Muscle layer of colon (tissue), 2 donors: ENCODE results near the gene MUC6.

Source experiments
- H3K27ac ChIP-seq: one replicate; pipeline ENCODE4 v1.7.0; 2013; ENCODE audit warnings: low read depth, mild to moderate bottlenecking, low read length, moderate library complexity
- H3K27me3 ChIP-seq, 2 donors: one replicate each; pipeline ENCODE4 v1.7.0; 2013; ENCODE audit warnings: low read length in 2 of 2, mild to moderate bottlenecking in 2 of 2; ENCODE audit not compliant: insufficient read depth in 2 of 2, control insufficient read depth in 1 of 2
- H3K36me3 ChIP-seq: one replicate; pipeline ENCODE4 v1.7.0; 2013; ENCODE audit warnings: mild to moderate bottlenecking, low read length; ENCODE audit not compliant: insufficient read depth
- H3K4me1 ChIP-seq: one replicate; pipeline ENCODE4 v1.7.0; 2013; ENCODE audit warnings: mild to moderate bottlenecking, low read length; ENCODE audit not compliant: insufficient read depth
- H3K4me3 ChIP-seq, 2 donors: one replicate each; pipeline ENCODE4 v1.7.0; 2013; ENCODE audit warnings: low read length in 2 of 2, low read depth in 1 of 2, mild to moderate bottlenecking in 1 of 2, moderate library complexity in 1 of 2
- H3K9ac ChIP-seq: one replicate; pipeline ENCODE4 v1.7.0; 2013; ENCODE audit warnings: low read length
- H3K9me3 ChIP-seq: one replicate; pipeline ENCODE4 v1.7.0; 2013; ENCODE audit warnings: mild to moderate bottlenecking, low read length
- donor health status: abdominal sarcoma.
- donor health status: Adenocarcinoma of cecum.

MUC6 gene

DNA sequence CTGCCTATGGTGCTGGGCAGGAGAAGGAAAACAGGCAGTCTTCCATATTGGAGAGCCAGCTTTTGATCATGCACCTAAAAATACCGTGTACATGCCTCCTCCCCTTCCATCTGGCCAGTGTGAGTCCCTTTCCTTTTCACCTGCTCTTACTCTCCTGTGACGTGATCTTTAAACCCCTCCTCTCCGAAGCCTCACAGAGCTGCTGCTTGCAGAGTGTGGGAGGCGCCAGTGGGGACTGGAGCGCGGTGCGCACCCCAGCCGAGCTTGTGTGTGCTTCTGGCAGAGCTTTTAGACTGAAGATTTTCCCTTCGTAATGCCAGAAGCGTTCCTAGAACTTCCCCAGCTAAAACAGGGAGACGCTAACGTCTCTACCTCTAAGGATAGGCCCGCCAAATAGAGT, 29.8 kb downstream of the MUC6 start:
- Histone ChIP-seq H3K4me1 (no peaks in the 10 kb centered on the region), H3K27me3 (no peaks in the 10 kb centered on the region), H3K4me3 (no peak overlapping the region), H3K9me3 (no peaks in the 10 kb centered on the region), H3K36me3 (peaks cover 52% of the 10 kb centered on the region), H3K9ac (no peak overlapping the region), H3K27ac (no peak overlapping the region)

DNA sequence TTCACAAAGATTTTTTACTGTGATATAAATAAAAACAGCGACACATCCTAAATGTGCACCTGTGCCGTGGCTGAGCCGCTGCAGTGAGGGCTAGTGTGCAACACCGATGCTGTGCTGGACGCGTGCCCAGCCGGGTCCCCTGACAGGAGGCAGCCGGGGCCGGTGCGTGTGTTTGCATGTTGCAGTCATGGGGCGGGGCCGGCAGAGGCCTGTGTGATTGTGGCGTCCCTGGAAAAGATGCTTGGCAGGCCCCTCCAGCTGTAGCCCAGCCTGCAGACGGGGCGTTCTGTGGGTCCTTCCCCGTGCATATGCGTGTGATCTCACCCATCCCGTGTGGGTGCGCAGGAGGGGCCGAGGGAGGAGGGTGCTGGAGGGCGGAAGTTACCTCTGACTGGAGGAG, 30.6 kb downstream of the MUC6 start:
- no peaks in the 10 kb centered on the region for H3K9me3 ChIP-seq
- no peak overlapping the region for H3K9ac ChIP-seq
- H3K4me3 ChIP-seq, result no peak overlapping the region
- H3K36me3 ChIP-seq, result peaks cover 50% of the 10 kb centered on the region
- no peaks in the 10 kb centered on the region for H3K4me1 ChIP-seq
- H3K27ac ChIP-seq, result no peak overlapping the region
- H3K27me3 ChIP-seq, result no peaks in the 10 kb centered on the region

DNA sequence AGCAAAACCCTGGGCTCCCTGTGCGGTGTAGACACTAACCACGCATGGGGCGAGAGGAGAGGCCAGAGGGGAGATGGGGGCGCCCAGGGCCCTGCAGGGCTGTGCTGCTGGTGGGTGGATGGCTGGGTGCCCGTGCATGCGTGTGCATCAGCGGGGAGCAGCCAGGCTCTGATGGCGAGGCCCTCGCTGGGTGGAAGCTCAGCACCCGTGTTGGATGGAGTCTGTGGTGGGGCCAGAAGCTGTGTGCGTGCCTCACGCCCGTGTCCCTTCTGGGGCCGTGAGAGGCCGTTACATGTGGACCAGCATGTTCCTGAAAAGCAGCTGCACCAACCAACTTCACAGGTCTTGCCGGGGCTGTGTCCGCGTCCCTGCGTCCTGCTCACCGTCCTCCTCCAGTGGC, 33.4 kb downstream of the MUC6 start:
- Histone ChIP-seq H3K4me1 (no peaks in the 10 kb centered on the region), H3K27ac (no peak overlapping the region), H3K36me3 (peaks cover 33% of the 10 kb centered on the region), H3K4me3 (no peak overlapping the region), H3K27me3 (no peaks in the 10 kb centered on the region), H3K9me3 (no peaks in the 10 kb centered on the region), H3K9ac (no peak overlapping the region)

DNA sequence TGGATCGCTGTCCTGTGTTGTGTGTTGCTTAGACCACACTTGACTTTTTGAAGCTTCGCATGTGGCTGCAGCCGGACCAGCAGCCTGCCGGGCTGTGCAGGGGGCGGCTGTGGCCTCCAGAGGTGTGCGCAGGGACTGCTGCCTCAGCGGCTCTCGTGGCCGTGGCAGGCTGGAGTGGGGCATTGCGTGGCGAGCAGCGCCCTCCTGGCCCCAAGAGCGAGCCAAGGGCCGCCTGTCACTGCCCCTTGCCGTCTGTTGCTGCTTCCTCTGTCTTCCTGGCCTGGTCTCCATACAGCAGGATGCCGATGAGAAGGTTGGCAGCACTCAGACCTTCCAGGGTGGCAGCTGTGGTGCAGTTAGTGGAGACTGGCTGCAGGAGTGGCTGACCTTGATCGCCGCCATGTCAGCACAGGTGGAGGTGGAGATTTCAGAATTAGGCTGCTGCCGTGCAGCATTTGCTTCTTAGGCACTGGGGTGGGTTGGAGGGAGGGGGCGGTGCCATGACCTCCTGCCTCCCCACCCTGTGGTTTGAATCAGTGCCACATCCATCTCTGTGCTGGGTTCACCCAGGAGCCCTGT, 34.0 kb downstream of the MUC6 start:
- Histone ChIP-seq H3K27me3 (no peaks in the 10 kb centered on the region), H3K4me3 (no peak overlapping the region), H3K9me3 (no peaks in the 10 kb centered on the region), H3K36me3 (peaks cover 28% of the 10 kb centered on the region), H3K9ac (no peak overlapping the region), H3K4me1 (no peaks in the 10 kb centered on the region), H3K27ac (no peak overlapping the region)

DNA sequence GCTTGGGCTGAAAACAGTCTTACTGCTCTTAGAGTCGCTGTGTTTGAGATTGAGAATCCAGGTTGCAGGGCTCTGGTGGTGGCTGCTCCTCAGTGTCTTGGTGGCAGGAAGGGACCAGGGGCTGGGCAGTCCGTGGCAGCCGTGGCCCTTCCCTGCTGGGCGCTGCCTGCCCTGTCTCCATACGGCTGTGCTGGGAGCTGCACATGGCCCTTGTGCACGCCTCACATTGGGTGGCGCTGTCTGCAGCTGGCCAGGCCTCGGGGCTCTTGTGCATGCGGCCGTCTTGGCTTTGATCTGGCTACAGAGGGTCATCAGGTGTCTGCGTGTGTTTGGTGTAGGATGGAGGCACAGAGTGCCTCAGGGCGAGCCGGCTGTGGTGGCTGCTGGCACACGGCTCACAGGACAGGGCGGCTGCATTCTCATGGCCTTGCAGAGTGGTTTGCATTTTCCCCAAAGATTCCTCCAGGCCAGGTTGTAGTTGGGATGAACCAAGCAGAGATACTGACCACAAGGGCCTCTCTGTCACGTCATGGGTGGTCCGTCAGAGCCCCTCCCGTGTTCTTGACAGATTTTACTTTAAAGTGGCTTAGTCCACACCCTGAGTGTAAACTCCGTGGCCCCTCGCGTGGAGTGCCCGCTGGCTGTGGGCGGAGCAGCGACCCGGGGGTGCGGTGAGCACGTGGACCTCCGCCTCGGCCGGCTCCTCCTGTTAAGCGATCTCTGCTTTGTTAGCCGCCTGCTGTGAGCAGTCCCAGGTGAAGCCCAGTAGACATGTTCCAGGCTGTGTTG, 34.7 kb downstream of the MUC6 start:
- H3K27me3 ChIP-seq, result no peaks in the 10 kb centered on the region
- no peak overlapping the region for H3K9ac ChIP-seq
- no peak overlapping the region for H3K4me3 ChIP-seq
- peaks cover 28% of the 10 kb centered on the region for H3K36me3 ChIP-seq
- no peak overlapping the region for H3K27ac ChIP-seq
- no peaks in the 10 kb centered on the region for H3K4me1 ChIP-seq
- no peaks in the 10 kb centered on the region for H3K9me3 ChIP-seq

DNA sequence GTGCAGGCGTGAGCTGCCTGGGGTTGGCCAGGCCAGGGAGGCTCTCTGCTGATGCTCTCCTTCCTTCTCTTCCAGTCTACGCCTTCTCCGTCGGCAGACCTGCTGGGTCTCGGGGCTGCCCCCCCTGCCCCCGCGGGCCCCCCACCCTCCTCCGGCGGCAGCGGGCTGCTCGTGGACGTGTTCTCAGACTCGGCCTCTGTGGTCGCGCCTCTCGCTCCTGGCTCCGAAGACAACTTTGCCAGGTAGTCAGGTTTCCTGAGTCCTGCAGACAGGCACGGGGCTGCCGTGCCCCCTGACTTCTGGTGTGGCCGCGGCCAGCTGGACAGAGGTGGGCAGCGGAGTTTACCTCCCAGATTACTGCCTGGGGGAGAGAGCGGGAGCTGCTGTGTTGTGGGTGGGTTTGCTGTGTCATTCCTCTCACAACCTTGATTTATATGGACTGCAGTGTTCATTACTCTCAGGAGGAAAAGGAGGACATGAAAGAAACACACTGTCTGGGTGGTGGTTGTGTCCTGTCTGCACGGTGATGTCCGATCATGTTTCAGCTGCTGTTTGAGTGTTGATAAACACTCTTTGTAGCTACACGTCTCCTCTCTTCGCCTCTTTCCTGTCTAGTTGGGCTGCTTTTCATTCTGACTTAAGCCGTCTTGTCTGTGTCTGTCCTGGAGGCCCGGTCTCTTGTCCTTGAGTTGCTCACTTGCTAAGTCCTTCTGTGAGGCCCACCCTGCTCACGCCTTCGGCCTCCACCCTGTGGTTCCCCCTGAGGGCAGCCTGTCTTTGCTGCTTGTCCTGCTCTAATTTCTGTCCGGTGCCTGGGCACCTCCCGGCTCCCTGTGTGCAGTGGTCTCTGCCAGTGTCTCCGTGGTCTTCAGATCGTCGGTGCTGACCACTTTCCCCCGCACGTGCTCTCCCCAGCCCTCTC, 35.9 kb downstream of the MUC6 start:
- H3K4me1 ChIP-seq, result no peaks in the 10 kb centered on the region
- no peaks in the 10 kb centered on the region for H3K9me3 ChIP-seq
- H3K4me3 ChIP-seq, result no peak overlapping the region
- H3K27me3 ChIP-seq, result no peaks in the 10 kb centered on the region
- H3K9ac ChIP-seq, result no peak overlapping the region
- H3K36me3 ChIP-seq, result peaks cover 32% of the 10 kb centered on the region
- no peak overlapping the region for H3K27ac ChIP-seq

DNA sequence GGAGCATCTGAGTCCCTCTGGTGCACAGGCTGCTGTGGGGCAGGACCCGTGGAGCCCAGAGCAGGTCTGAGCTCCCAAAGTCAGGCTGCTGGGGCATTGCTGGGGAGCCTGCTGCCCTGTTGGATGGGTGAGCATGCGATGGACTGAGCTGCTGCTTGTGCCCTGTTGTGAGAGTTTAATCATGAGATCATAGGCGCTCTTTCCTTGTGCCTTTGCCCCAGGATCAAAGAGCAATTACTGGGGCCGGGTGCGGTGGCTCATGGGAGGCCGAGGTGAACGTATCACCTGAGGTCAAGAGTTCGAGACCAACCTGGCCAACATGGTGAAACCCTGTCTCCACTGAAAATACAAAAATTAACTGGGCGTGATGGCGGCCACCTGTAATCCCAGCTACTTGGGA, 37.5 kb downstream of the MUC6 start:
- no peaks in the 10 kb centered on the region for H3K9me3 ChIP-seq
- peaks cover 34% of the 10 kb centered on the region for H3K36me3 ChIP-seq
- H3K27ac ChIP-seq, result no peak overlapping the region
- no peak overlapping the region for H3K4me3 ChIP-seq
- H3K9ac ChIP-seq, result no peak overlapping the region
- no peaks in the 10 kb centered on the region for H3K4me1 ChIP-seq
- H3K27me3 ChIP-seq, result no peaks in the 10 kb centered on the region

DNA sequence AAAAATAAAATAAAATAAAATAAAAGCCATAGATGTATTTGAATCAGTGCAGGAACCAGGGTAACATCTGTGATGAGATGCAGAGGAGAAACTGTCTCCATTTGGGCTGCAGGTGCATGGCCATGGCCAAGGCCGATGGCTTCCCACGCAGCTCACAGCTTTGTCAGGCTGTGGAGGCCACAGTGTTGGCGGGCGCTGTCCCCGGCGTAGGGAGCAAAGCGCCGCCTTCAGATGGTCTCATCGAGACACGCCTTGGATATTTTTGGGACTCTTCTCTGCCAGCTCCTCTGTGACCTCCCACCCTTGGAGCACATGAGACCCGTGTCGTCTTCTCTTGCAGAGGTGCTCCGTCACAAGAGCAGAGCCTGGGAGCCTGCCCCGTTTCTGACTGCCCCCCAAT, 38.6 kb downstream of the MUC6 start:
- Histone ChIP-seq H3K4me3 (no peak overlapping the region), H3K9me3 (no peaks in the 10 kb centered on the region), H3K27ac (no peak overlapping the region), H3K27me3 (no peaks in the 10 kb centered on the region), H3K36me3 (peaks cover 35% of the 10 kb centered on the region), H3K9ac (no peak overlapping the region), H3K4me1 (no peaks in the 10 kb centered on the region)

DNA sequence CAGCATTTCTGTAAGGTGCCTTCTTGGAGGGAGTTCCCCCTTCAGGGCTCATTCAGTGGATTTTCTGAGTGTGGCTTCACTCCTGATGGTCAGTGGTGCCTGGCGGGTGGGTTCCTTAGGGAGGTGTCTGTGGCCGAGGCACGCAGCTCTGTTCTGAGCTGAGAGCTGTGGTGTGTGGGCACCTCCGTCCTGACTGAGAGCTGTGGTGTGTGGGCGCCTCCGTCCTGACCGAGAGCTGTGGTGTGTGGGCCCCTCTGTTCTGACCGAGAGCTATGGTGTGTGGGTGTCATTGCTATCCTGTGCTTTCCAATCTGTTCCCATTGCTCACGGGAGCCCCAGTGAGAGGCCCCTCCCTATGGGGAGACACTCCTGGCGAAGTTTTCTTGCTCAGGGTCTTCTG, 39.8 kb downstream of the MUC6 start:
- Histone ChIP-seq H3K36me3 (peaks cover 43% of the 10 kb centered on the region), H3K9me3 (no peaks in the 10 kb centered on the region), H3K9ac (no peak overlapping the region), H3K4me3 (no peak overlapping the region), H3K27me3 (no peaks in the 10 kb centered on the region), H3K4me1 (no peaks in the 10 kb centered on the region), H3K27ac (no peak overlapping the region)

DNA sequence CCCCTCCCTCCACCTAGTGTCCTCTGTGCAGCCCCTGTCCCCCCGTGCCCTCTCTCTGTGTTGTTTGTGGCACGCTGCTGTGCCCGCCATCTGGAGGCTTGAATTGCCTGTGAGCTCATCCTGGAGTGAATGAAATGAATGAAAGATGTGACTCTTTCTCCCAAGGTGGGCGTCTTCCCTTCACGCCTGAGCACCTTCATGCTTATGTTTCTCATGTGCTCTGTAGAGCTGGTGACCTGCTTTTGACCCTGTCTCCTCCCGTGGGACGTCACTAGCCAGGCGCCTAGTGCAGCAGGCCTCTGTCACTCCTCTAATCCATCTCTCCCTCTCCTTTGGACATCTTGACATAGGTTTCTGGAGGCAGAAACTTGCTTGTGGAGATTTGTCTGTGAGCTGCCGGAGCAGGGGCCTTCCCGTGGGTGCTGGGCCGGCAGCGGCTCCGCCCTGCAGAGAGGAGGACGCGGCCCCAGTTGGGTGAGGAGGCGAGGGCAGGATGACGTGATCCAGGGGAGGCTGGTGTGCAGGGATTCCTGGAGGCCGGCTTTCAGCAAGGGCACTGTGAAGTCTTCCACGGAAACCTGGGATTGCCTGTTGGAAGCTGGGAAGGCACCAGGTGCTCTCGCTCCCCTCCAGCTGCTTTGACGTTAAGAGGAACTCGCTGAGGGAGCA, 40.6 kb downstream of the MUC6 start:
- H3K27me3 ChIP-seq, result no peaks in the 10 kb centered on the region
- H3K9ac ChIP-seq, result no peak overlapping the region
- no peaks in the 10 kb centered on the region for H3K4me1 ChIP-seq
- no peak overlapping the region for H3K27ac ChIP-seq
- no peaks in the 10 kb centered on the region for H3K9me3 ChIP-seq
- H3K36me3 ChIP-seq, result peaks cover 42% of the 10 kb centered on the region
- no peak overlapping the region for H3K4me3 ChIP-seq
